Ureter (tissue), 1 donor: ENCODE results near the gene PLXND1. TPM values are rescaled to one million over a fixed set of nuclear protein-coding genes. Genes with fewer than 3 reads are reported as not detected.
"Not testable (repeated sequence)": the region's sequence is repeated elsewhere in the genome, so short reads cannot be mapped to it uniquely, and the experiment has no call there.

ENCODE experiments used
- DNase-seq: peaks from one replicate; pipeline ENCODE4 v3.0.0-alpha.2; 2020; ENCODE audit warnings: low spot score
- total RNA-seq: library from RNA; stranded (reverse); gene quantifications from one replicate; pipeline ENCODE4 v1.2.4, GENCODE V29; 2023
- donor health status: DM: yes; HTN: yes; CAD: no.

The PLXND1 gene
- total RNA-seq, 1 donor from 2014 or later: 138 TPM

GRCh38 chr3:129614927-129615363 is 8.5 kb upstream of the PLXND1 start:
- DNase-seq: no peak

- DNase-seq: no peak
These were observed 8.0 kb upstream of the PLXND1 start for GRCh38 chr3:129614435-129614834.

GRCh38 chr3:129613367-129613740 is 6.9 kb upstream of the PLXND1 start:
- DNase-seq: no peak

GRCh38 chr3:129612534-129613366 is 6.3 kb upstream of the PLXND1 start:
- no peak for DNase-seq

- DNase-seq: no peak
These were observed 5.5 kb upstream of the PLXND1 start for GRCh38 chr3:129611812-129612533.

GRCh38 chr3:129611446-129611800 is 4.9 kb upstream of the PLXND1 start:
- no peak for DNase-seq

- DNase-seq: not testable (repeated sequence)
These were observed 4.4 kb upstream of the PLXND1 start for GRCh38 chr3:129610794-129611445.

GRCh38 chr3:129610276-129610675 is 3.8 kb upstream of the PLXND1 start:
- no peak for DNase-seq

- no peak for DNase-seq
These were observed 3.2 kb upstream of the PLXND1 start for GRCh38 chr3:129609591-129610182.

- DNase-seq: no peak
These were observed 2.6 kb upstream of the PLXND1 start for GRCh38 chr3:129608936-129609590.

GRCh38 chr3:129608087-129608935 is 1.8 kb upstream of the PLXND1 start:
- no peak for DNase-seq

- DNase-seq: no peak
These were observed 1.1 kb upstream of the PLXND1 start for GRCh38 chr3:129607391-129608068.

GRCh38 chr3:129605922-129606635 is 397 bp downstream of the PLXND1 start:
- DNase-seq: no peak

- DNase-seq: no peak
These were observed 1.1 kb downstream of the PLXND1 start for GRCh38 chr3:129605203-129605921.

- DNase-seq: no peak
These were observed 1.7 kb downstream of the PLXND1 start for GRCh38 chr3:129604767-129605166.

- no peak for DNase-seq
These were observed 2.3 kb downstream of the PLXND1 start for GRCh38 chr3:129603991-129604749.

- no peak for DNase-seq
These were observed 2.9 kb downstream of the PLXND1 start for GRCh38 chr3:129603561-129603942.
